Keratinocyte (primary cell): ENCODE measurements around the gene GJA3. TPM values are rescaled to one million over a fixed set of nuclear protein-coding genes. Genes with fewer than 3 reads are reported as not detected.

Experiments
- DNase-seq: peaks from one replicate; pipeline ENCODE4 v3.0.0-alpha.2; 2011; ENCODE audit warnings: low read depth, missing footprints, low spot score
- FAIRE-seq: peaks from 2 replicates; lab custom pipeline; 2011; peaks lifted over from hg19 to GRCh38; lab: Jason Lieb, UNC
- H2AFZ ChIP-seq: 2 replicates; pipeline ENCODE4 v1.6.0; 2012; ENCODE audit warnings: low read length, control low read depth, inconsistent platforms; ENCODE audit not compliant: control insufficient read depth
- H3K27ac ChIP-seq: 2 replicates; pipeline ENCODE4 v1.5.1; 2011; ENCODE audit warnings: low read length; ENCODE audit not compliant: control insufficient read depth, insufficient read depth
- H3K27me3 ChIP-seq: 3 replicates; pipeline ENCODE4 v1.6.0; 2011; ENCODE audit warnings: low read length; ENCODE audit not compliant: control insufficient read depth, insufficient read depth; ENCODE audit errors: extremely low read depth
- H3K36me3 ChIP-seq, 2 experiments: 2 replicates in 1 of 2; 3 replicates in 1 of 2; pipeline ENCODE4 v1.5.1; 2011; ENCODE audit warnings: low read length in 2 of 2, mild to moderate bottlenecking in 1 of 2; ENCODE audit not compliant: control insufficient read depth in 2 of 2, insufficient read depth in 2 of 2; ENCODE audit errors: extremely low read depth in 1 of 2
- H3K4me1 ChIP-seq: 3 replicates; pipeline ENCODE4 v1.5.1; 2011; ENCODE audit warnings: low read length; ENCODE audit not compliant: control insufficient read depth, insufficient read depth; ENCODE audit errors: extremely low read depth
- H3K4me2 ChIP-seq: 3 replicates; pipeline ENCODE4 v1.6.0; 2011; ENCODE audit warnings: low read depth, low read length; ENCODE audit not compliant: control insufficient read depth, insufficient read depth; ENCODE audit errors: extremely low read depth
- H3K4me3 ChIP-seq, 3 experiments: fragments of 200-600 bp in 1 of 3; sonication (generic) in 1 of 3; 2 replicates in 2 of 3; 3 replicates in 1 of 3; pipeline ENCODE4 v1.5.1; 2011 to 2016; ENCODE audit warnings: low read length in 3 of 3, mild to moderate bottlenecking in 3 of 3, control low read depth in 2 of 3, inconsistent platforms in 1 of 3, low read depth in 1 of 3, mixed read lengths in 1 of 3, mixed run types in 1 of 3, moderate library complexity in 1 of 3; ENCODE audit not compliant: control insufficient read depth in 2 of 3, insufficient read depth in 2 of 3; ENCODE audit errors: extremely low read depth in 1 of 3
- H3K79me2 ChIP-seq: 2 replicates; pipeline ENCODE4 v1.6.0; 2012; ENCODE audit warnings: low read length; ENCODE audit not compliant: control insufficient read depth, insufficient read depth
- H3K9ac ChIP-seq: 3 replicates; pipeline ENCODE4 v1.6.0; 2011; ENCODE audit warnings: low read length; ENCODE audit not compliant: control insufficient read depth, insufficient read depth; ENCODE audit errors: extremely low read depth
- H3K9me1 ChIP-seq: 3 replicates; pipeline ENCODE4 v1.6.0; 2011; ENCODE audit warnings: low read length; ENCODE audit not compliant: control insufficient read depth, insufficient read depth; ENCODE audit errors: extremely low read depth
- H3K9me3 ChIP-seq: 2 replicates; pipeline ENCODE4 v1.5.1; 2012; ENCODE audit warnings: low read depth, low read length; ENCODE audit not compliant: control insufficient read depth
- H4K20me1 ChIP-seq: 3 replicates; pipeline ENCODE4 v1.6.0; 2011; ENCODE audit warnings: low read length; ENCODE audit not compliant: control insufficient read depth, insufficient read depth; ENCODE audit errors: extremely low read depth
- EZH2 ChIP-seq: IDR thresholded peaks from one replicate; pipeline ENCODE4 v1.6.1; 2012; ENCODE audit warnings: inconsistent platforms, mild to moderate bottlenecking, low read length, moderate library complexity
- dilution Hi-C: fragments of 300-500 bp; cut with MboI; formaldehyde crosslinking; loops from one replicate; pipeline ENCODE4 v1.7.0; 2020; ENCODE audit warnings: low sequenced_read_pairs; ENCODE audit not compliant: extremely low pct_ligation_motif_present
- polyA plus RNA-seq, 5 experiments: library from polyadenylated mRNA; depleted of rRNA in 3 of 5; stranded (reverse) in 3 of 5; stranded (forward) in 1 of 5; unstranded in 1 of 5; fragments of >200 nt; gene quantifications; 1 replicate in 1 of 5; 2 replicates in 3 of 5; 3 replicates in 1 of 5; pipeline versions ENCODE4 v1.2.1 to v1.2.3, GENCODE V29; 2011 to 2012; ENCODE audit warnings: missing spikeins in 2 of 5, low read depth in 1 of 5, low replicate concordance in 1 of 5
- TF ChIP-seq, protein P1 (sequence below), 3 experiments: IDR thresholded peaks in 1 of 3; conservative IDR thresholded peaks in 1 of 3; optimal IDR thresholded peaks in 1 of 3; 2 replicates in 2 of 3; 3 replicates in 1 of 3; pipeline versions ENCODE3 to v1.5.1; 2011; ENCODE audit warnings: low read length in 3 of 3, mild to moderate bottlenecking in 3 of 3, moderate library complexity in 2 of 3, control low read depth in 1 of 3, inconsistent platforms in 1 of 3; ENCODE audit not compliant: insufficient read depth in 2 of 3; ENCODE audit errors: extremely low read depth in 1 of 3

GJA3 gene
- polyA plus RNA-seq, 1 donor (not counting 4 experiments of a cell fraction or from before 2014, with no cell fraction given), result 0.09 TPM

GRCh38 chr13:20129076-20129475 is 31.8 kb downstream of the GJA3 start:
- dilution Hi-C loops, result no loop called here
- no peaks in the 10 kb centered on the region for H3K9me1 ChIP-seq
- no peak overlapping the region for H2AFZ ChIP-seq
- H3K36me3 ChIP-seq, result no peaks in the 10 kb centered on the region
- DNase-seq (no peak), FAIRE-seq (no peak)
- no peak overlapping the region for H3K27ac ChIP-seq
- TF ChIP-seq EZH2, result no peak
- TF ChIP-seq, protein P1, sequence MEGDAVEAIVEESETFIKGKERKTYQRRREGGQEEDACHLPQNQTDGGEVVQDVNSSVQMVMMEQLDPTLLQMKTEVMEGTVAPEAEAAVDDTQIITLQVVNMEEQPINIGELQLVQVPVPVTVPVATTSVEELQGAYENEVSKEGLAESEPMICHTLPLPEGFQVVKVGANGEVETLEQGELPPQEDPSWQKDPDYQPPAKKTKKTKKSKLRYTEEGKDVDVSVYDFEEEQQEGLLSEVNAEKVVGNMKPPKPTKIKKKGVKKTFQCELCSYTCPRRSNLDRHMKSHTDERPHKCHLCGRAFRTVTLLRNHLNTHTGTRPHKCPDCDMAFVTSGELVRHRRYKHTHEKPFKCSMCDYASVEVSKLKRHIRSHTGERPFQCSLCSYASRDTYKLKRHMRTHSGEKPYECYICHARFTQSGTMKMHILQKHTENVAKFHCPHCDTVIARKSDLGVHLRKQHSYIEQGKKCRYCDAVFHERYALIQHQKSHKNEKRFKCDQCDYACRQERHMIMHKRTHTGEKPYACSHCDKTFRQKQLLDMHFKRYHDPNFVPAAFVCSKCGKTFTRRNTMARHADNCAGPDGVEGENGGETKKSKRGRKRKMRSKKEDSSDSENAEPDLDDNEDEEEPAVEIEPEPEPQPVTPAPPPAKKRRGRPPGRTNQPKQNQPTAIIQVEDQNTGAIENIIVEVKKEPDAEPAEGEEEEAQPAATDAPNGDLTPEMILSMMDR (optimal IDR thresholded peaks at IDR 0.05 in 1 of 3, IDR thresholded peaks at IDR 0.05 in 1 of 3, conservative IDR thresholded peaks at IDR 0.05 in 1 of 3; ENCODE audit: extremely low read depth in 1 of 3, insufficient read depth in 2 of 3, low read length in 3 of 3), result no peak
- H3K27me3 ChIP-seq, result peaks cover 19% of the 10 kb centered on the region
- H3K9me3 ChIP-seq, result no peaks in the 10 kb centered on the region
- no peak overlapping the region for H3K4me3 ChIP-seq
- H3K9ac ChIP-seq, result no peak overlapping the region
- H3K4me1 ChIP-seq, result peaks cover 11% of the 10 kb centered on the region
- H4K20me1 ChIP-seq, result no peaks in the 10 kb centered on the region
- no peaks in the 10 kb centered on the region for H3K79me2 ChIP-seq
- peak overlapping the region; percentile 76 for H3K4me2 ChIP-seq

- Histone ChIP-seq H3K79me2 (no peaks in the 10 kb centered on the region), H3K4me2 (peak overlapping the region; percentile 76), H3K27ac (no peak overlapping the region), H3K4me1 (peaks cover 11% of the 10 kb centered on the region), H3K9me1 (no peaks in the 10 kb centered on the region), H4K20me1 (no peaks in the 10 kb centered on the region), H3K4me3 (peak overlapping the region; percentile 15 to 72 (median 35)), H3K9me3 (no peaks in the 10 kb centered on the region), H3K9ac (peak overlapping the region; percentile 64), H3K36me3 (no peaks in the 10 kb centered on the region), H2AFZ (peak overlapping the region; percentile 92), H3K27me3 (peaks cover 19% of the 10 kb centered on the region)
- DNase-seq, result no peak
- dilution Hi-C loops, result no loop called here
- TF ChIP-seq EZH2, result peak; percentile 66
- TF ChIP-seq, protein P1 (optimal IDR thresholded peaks at IDR 0.05 in 1 of 3, IDR thresholded peaks at IDR 0.05 in 1 of 3, conservative IDR thresholded peaks at IDR 0.05 in 1 of 3; ENCODE audit: extremely low read depth in 1 of 3, insufficient read depth in 2 of 3, low read length in 3 of 3), result peak; percentile 28 to 63 (median 63)
- FAIRE-seq, result no peak
Measured at GRCh38 chr13:20128459-20128931, 32.4 kb downstream of the GJA3 start.
